Loucy (cell line): Measurements from ENCODE around the gene AP5B1.

Experiments used
- EZH2phosphoT487 ChIP-seq: fragments of 200-600 bp; IDR thresholded peaks from 2 replicates; pipeline ENCODE4 v1.6.1; 2018; ENCODE audit warnings: antibody characterized with exemption, mild to moderate bottlenecking, moderate library complexity, borderline replicate concordance
- TF ChIP-seq, protein P1 (sequence below): fragments of 200-600 bp; sonication (generic); conservative IDR thresholded peaks from 2 replicates; pipeline ENCODE4 v1.5.1; 2014; ENCODE audit warnings: mild to moderate bottlenecking, antibody characterized with exemption, low read length

GRCh38 chr11:65790902-65791650 is 10.3 kb upstream of the AP5B1 start:
- TF ChIP-seq, protein P1, sequence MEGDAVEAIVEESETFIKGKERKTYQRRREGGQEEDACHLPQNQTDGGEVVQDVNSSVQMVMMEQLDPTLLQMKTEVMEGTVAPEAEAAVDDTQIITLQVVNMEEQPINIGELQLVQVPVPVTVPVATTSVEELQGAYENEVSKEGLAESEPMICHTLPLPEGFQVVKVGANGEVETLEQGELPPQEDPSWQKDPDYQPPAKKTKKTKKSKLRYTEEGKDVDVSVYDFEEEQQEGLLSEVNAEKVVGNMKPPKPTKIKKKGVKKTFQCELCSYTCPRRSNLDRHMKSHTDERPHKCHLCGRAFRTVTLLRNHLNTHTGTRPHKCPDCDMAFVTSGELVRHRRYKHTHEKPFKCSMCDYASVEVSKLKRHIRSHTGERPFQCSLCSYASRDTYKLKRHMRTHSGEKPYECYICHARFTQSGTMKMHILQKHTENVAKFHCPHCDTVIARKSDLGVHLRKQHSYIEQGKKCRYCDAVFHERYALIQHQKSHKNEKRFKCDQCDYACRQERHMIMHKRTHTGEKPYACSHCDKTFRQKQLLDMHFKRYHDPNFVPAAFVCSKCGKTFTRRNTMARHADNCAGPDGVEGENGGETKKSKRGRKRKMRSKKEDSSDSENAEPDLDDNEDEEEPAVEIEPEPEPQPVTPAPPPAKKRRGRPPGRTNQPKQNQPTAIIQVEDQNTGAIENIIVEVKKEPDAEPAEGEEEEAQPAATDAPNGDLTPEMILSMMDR = no peak
- no peak for TF ChIP-seq EZH2phosphoT487
